NCI-H1436 treated with DMSO at 0.1 percent for 48 hours (cell line): ENCODE results near the gene P2RY12.

Experiments
- DNase-seq: peaks from one replicate; lab custom pipeline; 2025; lab: John Stamatoyannopoulos, UW

The P2RY12 gene

DNA sequence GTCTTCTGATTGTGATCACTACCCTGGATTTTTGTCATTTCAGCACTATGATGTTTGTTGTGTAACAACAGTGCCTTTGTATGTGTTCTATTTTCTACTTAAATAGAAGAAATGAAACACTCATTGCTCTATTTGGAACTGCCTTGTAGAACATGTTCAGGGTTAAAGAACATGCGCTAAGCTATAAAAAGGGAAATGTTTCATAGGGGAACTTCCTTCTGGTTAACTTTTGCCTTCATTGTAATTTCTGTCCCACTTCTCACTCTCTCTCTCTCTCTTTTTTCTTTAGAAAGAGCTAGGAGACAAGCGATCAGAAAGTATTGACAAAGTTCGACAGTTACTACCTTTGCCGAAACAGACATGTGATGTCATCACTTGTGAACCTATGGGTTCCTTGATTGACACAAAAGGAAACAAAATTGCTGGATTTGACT is at the start of gene P2RY12:
P2RY12 (minus strand) TSS at position 13 of the 434 bp plus-strand sequence. CDS start 45,908 bp downstream, outside the sequence.
- no peak for DNase-seq

DNA sequence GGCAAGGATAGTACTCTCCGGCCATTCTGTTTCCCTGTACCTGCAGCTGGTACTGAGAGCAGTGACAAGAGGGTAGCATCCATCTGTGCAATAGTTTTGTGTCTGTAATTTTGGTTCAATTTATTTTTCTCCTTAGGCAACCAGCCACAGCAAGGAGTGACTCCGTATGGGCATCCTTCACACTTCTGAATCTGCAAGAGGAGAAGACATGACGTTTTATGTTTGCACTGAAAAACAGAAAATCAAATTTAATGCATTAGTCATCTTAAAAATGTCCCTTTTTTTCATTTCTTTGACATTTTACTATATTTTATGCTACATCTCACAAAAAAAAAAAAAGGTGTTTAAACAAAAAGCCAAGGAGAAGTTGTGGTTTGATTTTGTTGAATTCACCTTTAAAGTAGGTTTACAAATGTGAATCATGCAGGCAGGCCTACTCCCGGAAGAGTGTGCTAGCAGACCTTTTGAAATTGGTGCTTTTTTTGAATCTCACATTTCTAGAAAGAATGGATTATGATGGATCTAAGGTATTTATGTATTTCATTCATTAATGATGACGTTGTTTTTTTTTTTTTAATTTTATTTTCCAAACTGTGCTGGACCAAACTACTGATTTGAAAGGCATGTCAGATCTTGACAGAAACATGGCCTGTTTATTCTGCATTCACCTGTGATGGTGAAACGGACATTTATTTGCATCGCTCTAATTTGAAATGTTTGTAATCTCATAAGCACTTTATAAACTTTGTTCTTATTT is 48.2 kb upstream of the P2RY12 start:
- DNase-seq, result no peak

DNA sequence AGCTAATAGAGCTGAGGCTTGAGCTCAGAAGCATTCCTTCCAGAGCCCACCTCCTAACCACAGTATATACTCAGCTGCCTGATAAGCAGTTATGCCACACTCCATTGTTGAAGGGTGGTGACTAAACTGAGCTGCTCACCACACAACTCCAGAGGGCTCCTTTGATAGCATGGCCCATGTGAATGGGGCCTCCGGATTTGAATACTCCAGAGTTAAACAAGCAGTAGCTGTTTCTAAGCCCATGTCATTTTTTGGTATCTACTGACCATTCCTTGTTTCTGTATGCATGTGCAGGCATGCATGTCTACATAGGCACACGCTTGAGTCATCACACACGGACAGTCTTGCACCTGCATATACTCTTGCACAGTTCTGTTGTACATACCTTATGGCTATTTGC is 47.4 kb upstream of the P2RY12 start:
- no peak for DNase-seq

DNA sequence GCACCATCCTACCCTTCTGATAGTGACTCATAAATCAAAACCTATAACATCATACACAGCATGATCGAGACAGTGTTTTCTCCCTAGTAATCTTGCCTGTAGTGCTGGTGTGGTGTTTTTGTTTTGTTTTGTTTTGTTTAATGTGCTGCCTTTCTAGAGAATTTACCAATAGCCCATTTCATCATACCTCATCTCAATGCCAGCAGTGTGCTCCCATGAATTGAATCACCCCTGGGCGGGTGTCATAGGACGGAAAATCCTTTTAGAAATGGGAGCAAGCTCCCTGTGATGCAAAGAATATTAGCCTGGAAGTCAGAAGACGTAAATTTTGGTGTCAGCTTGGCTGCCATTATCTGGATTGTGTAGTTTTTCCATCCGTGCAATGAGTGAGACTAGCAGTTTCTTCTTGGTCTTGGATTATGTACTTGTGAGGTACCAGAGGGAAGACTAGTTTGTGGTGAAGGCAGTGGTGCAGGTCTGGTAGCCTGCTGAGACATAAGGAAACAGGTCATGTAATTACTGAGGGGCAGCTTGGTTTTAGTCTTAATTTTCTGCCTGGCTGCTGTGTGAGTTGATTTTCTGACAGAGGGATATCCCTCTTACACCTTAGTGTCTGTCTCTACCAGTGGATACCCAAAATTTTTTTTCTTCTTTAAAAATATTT is 46.4 kb upstream of the P2RY12 start:
- no peak for DNase-seq

DNA sequence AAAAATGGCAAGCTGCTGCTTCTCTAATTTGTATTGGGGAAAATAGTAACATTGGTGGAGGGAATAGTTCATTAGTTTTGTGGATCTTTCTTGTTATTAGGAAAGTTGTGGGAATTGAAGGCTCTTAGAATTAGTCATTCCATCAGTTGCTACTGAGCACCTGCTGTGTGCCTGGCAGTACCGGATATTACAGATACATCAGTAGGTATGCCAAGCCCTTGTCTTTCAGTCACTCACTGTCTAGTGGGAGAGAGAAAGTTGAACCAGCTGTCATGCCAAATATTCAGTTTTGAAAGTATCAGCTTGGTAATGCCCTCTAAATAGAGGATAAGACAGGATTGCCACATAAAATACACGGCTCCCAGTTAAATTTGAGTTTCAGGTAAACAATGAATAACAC is 43.8 kb upstream of the P2RY12 start:
- DNase-seq, result no peak

DNA sequence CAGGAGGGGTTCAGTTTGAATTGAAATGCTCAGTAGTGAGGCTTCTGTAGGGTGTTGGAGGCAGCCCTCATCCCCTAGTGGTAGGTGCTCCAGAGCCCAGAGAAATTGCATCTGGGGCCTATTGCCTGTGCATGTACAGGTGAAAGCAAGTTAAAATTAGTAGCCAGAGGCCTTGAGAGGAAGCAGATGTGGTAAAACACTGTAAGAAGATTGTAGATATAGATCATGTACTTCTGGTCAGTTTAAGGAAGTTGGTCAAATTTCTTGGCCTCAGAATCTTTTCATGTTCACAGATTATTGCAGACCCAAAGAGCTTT is 41.7 kb upstream of the P2RY12 start:
- no peak for DNase-seq

DNA sequence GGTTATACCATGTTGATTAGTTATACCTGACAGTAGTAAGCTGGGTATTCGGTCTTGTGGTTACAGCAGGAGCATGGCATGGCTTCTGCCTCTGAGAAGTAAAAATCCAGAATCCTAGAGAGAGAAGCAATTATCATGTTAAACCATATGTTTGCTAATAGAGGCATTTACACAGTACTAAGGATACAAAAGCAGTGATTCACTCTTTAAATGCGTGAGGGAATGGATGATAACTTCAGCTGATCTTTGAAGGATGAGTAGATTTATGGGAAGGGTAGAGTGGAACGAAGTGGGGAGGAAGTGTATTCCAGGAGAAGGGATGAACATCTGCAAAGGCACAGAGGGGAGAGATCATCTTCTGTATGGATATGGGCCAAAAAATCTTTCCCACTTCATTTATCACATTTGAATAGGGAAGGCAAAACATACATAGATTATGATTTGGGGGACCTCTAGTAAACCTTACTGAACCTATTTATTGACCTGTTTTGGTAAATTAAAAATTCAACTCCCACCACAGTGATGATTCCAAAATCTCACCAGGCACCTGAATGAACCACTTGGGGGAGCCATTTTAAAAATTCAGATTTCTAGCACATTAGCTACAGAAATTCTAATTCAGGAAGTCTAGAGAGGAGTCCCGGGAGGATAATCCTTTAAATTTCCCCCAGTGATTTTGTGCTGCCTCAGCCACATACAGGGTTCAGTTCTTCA is 41.2 kb upstream of the P2RY12 start:
- DNase-seq, result no peak

DNA sequence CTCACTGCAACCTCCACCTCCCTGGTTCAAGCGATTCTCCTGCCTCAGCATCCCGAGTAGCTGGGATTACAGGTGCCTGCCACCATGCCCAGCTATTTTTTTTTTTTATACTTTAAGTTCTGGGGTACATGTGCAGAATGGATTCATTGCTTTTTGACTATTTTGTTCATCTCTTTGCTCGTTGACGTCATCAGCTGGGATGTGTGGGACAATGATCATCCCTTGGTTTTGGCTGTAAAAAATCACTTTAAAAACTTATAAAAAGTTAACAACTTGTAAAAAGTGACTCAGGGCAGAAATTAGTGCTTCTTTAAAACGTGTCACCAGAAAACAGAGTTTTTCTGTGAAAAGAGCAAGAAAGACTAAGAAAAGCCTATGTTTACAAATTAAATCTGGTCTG is 38.5 kb upstream of the P2RY12 start:
- DNase-seq, result no peak

DNA sequence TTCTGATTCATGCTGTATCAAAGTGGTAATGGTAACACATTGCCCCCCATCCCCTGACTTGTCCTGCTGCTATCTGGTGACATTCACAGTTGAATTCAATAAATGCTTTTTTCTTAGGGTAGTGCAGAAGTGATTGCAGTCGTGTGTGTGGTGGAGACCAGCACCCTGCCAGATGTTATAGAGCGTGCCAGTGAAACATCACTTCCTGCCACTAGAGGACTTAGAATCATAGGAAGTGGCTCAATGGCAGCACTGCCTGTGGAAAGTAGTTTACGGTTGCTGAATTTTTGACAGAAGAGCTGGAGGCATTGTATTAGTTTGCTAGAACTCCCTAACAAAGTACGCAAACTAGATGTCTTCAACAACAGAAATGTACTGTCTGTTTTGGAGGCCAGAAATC is 37.4 kb upstream of the P2RY12 start:
- no peak for DNase-seq

DNA sequence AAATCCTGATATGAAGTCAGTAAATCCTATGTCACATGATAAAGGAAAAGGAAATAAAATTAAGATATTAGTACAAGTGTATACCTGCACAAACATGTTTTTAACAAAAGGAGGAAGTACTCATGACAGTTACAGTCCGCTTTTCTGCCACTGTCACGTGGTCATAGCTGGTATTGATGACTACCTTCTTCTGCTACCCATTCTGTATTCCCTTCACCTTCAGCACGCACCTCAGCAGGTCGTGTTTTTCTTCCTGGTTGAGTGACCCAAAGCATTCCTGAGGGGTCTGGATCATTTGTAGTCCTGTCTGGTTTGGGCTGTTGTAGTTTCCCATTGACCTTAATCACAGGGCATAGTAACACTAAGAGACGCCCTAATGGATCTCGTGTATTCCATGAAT is 35.3 kb upstream of the P2RY12 start:
- no peak for DNase-seq

DNA sequence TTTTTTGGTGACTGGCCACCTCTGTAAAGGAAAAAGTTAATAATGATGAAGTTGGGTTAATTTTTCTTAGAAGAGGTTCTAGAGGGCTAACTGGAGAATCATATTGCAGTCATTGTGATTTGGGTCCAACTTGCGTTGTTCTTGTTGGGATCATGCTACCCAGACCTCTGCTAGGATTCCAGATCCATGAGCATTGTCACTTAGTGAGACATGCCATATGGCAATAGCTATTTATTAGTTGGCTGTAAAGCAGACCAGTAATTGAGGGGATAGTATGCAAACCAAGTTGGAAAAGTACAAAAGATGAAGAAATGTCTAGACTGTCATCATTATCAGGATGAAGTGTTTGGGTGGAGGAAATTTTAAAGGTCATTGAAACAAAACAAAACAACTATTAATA is 30.7 kb upstream of the P2RY12 start:
- DNase-seq, result no peak

DNA sequence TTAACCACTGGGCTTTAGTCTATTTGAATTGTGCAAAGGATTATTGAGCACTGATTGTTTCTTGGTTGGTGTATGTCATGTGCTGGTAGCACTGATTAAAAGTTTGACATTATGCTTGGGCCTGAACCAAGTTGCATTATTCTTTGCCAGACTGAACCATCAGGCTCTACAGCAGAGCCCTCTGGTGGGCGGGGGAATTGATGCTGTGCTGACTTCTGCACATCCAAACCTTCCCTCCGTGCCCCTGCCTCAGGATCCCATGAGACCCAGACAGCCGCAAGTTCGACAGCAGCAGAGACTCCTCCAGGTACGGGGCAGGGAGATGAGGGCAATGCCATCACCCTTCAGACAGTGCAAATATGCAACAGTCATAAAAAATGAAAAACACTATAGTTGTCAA is 28.4 kb upstream of the P2RY12 start:
- DNase-seq, result no peak

DNA sequence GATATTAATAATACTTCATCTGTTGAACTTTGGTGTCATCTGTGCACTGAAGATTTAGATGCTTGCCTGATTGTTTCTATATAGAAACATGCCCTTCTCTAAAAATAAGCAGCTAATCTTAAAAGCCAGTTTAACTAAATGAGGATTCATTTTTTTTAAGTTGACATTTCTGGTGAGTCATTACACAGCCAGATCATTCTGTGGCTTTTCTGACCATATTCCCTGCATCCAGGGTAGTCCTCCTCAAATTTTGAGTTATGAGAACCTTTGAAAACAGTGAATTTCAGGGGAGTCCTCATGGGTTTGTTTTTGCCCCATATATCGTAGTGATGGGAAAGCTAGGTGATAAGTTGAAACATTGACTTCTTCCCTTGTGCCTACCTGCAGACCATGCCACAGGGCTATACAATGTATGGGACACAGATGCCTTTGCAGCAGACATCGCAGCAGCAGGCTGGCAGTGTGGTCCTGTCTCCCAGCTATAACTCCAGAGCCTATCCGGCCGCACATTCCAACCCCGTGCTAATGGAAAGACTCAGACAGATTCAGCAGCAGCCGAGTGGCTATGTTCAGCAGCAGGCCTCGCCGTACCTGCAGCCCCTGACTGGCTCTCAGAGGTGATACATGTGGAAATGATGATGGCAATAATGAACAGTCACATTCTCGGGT is 26.5 kb upstream of the P2RY12 start:
- DNase-seq, result no peak

DNA sequence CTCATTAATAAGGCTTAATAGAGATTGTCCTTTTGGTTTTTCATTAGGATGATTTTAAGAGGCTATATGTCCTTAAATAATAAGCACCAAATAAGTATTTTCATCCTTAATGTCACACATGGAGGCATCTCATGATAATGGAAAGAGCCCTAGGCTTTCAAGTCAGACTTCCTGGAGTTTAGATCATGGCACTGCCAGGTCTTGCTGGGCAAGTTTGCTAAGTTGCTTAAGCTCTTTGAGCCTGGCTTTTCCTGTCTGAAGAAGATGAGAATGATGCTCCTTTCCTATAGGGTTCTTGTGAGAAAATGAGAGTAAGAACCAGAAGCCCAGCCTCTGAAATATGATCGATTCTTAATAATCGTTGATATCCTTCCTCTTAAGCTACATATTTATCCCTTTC is 23.4 kb upstream of the P2RY12 start:
- no peak for DNase-seq

DNA sequence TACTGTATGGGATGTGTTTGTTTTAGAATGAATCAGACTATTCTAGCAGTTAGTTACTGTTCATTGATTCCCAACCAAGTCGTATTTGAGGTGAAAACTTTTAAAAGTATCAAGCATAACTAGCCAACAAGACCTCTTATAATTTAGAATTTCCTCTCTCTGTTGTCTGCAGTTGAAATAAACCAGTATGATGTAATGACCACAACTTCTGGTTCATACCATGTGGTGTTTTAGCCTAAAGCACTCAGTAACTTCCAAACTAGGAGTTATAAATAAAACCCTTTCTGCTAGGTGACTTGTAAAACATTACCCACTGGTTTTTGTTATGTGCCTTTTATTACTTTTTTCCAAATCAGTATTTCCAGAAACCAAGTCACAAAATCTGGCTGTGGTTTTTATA is 19.8 kb upstream of the P2RY12 start:
- no peak for DNase-seq

DNA sequence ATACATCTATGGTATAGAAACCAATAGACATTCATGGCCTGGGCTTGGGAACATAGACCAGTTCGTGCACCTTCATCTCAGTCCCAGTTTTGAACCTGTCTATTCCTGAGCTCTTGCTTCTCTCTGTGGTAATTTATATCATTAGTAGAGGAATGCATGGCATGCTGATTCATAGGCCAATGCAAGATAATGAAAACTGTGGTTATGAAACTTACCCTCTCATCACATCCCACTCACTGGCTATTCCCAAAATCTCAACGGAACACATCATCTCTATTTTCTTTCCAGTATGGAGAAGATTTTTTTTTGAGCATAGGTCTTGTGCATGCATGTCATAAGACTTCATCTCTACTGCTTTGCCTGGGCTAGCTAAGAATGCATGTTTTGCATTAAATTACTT is 18.7 kb upstream of the P2RY12 start:
- DNase-seq, result no peak

DNA sequence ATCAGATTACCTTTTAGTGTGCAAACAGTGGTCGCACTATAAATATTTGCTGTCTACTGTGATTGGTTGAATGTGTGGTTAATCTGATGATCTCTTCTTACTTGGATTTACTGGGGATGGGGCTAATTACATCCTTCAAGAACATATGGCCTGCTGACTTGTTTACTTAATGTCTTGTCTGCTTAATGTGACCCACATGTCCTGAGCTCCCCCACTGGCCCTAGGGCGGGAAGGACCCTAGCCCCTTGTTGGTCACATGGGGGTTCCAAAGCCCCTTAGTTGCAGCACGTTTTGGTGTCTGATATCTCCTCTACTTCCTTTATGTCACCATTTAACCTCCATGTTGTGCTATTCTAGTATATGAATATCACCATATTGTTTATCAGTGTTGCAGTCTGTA is 17.8 kb upstream of the P2RY12 start:
- no peak for DNase-seq

DNA sequence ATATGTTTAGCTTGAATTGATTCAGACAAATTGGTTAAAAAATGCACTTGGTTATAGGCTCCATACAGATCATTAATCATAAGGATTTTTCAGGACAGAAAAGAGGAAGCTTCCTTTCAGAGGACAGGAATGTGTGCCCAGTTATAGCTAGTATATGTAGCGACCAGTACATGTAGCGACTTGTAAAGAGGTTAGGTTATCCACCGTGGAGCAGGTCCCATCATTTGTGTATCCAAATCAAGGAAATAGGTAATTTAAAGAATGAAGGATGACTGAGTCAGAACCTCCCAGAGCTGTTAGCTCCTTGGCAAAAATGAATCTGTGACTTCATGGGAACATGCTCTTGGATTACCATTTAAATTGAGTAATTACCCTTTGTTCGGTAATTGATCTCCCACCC is 15.8 kb upstream of the P2RY12 start:
- DNase-seq, result no peak

DNA sequence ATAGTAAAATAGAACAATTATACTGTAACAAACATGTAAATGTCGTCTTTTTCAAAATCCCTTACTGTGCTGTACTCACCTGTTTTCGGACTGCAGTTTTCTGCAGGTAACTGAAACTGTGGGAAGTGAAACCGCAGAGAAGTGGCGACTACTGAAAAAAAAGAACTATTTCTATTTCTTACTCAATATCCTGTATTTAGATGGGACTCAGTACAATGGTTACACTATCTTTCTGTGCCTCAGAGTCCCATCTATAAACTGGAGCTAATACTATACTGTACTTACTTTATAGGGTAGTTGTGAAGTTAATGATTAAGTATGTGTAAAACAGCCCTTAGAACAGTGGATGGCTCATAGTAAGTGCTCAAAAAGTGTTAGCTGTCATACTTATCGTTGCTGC is 14.3 kb upstream of the P2RY12 start:
- DNase-seq, result no peak

DNA sequence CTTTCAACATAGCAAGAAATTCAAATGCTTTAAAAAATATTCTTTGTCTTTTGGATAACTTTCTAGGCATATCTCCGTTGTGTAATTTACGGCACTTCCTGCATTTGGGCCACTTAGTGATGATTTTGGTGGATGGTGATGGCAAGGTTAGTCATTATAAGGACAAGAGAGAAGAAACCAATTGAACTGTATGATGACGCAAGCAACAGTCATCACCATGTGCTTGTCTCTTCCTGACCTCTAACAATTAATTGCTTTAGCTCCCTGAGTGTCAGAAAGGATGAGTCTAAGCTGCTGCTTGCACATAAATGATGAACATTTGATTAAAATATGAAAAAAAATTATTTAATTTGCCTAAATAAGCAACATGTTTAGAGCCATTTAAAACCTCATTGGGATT is 11.3 kb upstream of the P2RY12 start:
- no peak for DNase-seq

DNA sequence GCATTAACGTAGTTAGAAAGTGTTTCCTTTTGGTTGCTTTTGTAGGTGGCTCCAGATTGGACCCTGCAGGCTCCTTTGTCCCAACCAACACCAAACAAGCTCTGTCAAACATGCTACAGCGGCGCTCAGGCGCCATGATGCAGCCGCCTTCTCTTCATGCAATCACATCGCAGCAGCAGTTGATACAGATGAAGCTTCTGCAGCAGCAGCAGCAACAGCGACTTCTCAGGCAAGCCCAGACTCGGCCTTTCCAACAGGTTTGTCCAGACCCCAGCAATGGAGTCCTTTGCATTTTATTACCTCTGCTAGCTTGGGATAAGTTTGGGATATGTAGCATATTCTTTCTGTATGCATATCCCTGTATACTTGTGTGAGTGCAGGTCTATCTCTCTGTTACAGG is 10.1 kb upstream of the P2RY12 start:
- DNase-seq, result no peak

DNA sequence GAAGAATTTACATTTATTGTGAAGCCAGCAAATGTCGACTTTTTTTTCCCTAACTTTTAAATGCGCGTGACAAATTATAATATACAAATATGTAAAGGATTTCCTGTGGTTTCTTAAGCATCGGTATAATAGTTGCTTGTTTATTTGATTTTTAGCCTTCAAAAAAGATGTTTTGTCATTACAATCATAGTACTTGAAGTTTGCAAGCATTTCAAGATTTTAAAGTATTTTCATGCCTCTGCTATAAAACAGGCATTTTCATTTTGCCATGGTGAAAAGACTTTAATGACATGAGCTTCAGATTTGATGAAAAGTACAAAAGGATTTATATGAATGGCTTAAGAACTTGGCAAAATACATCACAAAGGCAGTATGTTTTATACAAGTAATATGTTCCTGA is 9.4 kb upstream of the P2RY12 start:
- DNase-seq, result no peak
